Measurements from ENCODE around the gene NRXN3. TPM values are rescaled to one million over a fixed set of nuclear protein-coding genes. Genes with fewer than 3 reads are reported as not detected.
"Not testable (repeated sequence)": the region's sequence is repeated elsewhere in the genome, so short reads cannot be mapped to it uniquely, and the experiment has no call there.

Gene NRXN3
- total RNA-seq, 4 donors from 2014 or later: 4.1 to 11.9 (median 5.8) TPM

- Histone ChIP-seq H3K27me3 (no peaks in the 10 kb centered on the region), H3K4me3 (no peak overlapping the region), H3K36me3 (no peaks in the 10 kb centered on the region), H3K4me1 (no peaks in the 10 kb centered on the region), H3K9me3 (no peaks in the 10 kb centered on the region), H3K27ac (no peak overlapping the region)
- in situ Hi-C loops (cut with MboI; ENCODE audit: low pct_ligation_motif_present in 1 of 4, low pct_unique_long_range_greater_than_20kb in 1 of 4, low sequenced_read_pairs in 3 of 4): no loop called here
- intact Hi-C loops (cut with DNase I; ENCODE audit: low total_unique reads): no loop called here
- TF ChIP-seq EP300 (IDR thresholded peaks at IDR 0.05; ENCODE audit: low read depth) (no peak), POLR2AphosphoS5 (IDR thresholded peaks at IDR 0.05) (no peak), CTCF (IDR thresholded peaks at IDR 0.05) (no peak), POLR2A (IDR thresholded peaks at IDR 0.05) (no peak)
- DNase-seq: no peak
- 33 to 64% methylated on average over 1 to 2 of the region's 2 CpGs for WGBS, 2 donors (ENCODE audit: low coverage in 1 of 2)
These were observed 933.6 kb downstream of the NRXN3 start for GRCh38 chr14:79103764-79104163.

DNA sequence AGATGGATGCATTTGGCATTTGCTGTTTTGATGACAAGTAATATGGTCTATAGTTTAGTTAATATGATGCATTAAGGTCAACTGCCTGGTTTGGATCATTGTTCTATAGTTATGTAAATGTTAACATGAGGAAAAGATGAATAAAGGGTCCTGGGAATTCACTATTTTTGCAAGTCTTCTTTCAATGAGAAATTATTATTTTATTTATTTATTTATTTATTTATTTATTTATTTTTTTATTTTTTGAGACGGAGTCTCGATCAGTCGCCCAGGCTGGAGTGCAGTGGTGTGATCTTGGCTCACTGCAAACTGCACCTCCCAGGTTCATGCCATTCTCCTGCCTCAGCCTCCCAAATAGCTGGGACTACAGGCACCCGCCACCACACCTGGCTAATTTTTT, 940.4 kb downstream of the NRXN3 start:
- H3K4me1 ChIP-seq; H3K4me3 ChIP-seq; H3K9me3 ChIP-seq; intact Hi-C loops (cut with DNase I; ENCODE audit: low total_unique reads); H3K36me3 ChIP-seq; H3K27me3 ChIP-seq; DNase-seq; in situ Hi-C loops (cut with MboI; ENCODE audit: low pct_ligation_motif_present in 1 of 4, low pct_unique_long_range_greater_than_20kb in 1 of 4, low sequenced_read_pairs in 3 of 4): not testable (repeated sequence)
- 46 to 67% methylated on average over 3 to 4 of the region's 4 CpGs for WGBS, 2 donors (ENCODE audit: low coverage in 1 of 2)
- H3K27ac ChIP-seq: peak overlapping the region in 1 of 4 donors; percentile 47

GRCh38 chr14:79111987-79112501, 941.9 kb downstream of the NRXN3 start:
- no peaks in the 10 kb centered on the region for H3K27me3 ChIP-seq

DNA sequence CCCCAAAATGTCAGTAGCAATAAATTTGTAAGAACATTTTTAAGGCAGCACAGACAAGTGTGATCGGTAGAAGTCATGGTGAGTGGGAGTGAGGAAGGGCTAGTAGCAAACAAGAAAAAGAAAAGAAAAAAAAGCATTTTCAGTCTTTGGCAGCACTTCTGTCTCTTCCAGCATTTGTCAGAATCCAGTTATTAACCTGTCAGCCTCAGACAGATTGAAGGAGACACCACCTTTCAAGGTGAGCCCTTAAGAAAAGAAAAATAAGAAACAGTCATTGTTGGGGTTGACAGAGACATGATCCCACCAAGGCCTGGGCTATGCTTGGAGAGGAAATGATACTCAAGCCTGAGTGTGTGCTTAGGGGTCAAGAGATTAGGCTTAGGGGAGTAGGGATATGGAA, 947.4 kb downstream of the NRXN3 start:
- Histone ChIP-seq H3K27me3 (no peaks in the 10 kb centered on the region), H3K36me3 (no peaks in the 10 kb centered on the region), H3K27ac (no peak overlapping the region), H3K4me3 (no peak overlapping the region), H3K9me3 (no peaks in the 10 kb centered on the region), H3K4me1 (peaks cover 0 to under 1% (median 0%) of the 10 kb centered on the region in 4 donors)
- in situ Hi-C loops (cut with MboI; ENCODE audit: low pct_ligation_motif_present in 1 of 4, low pct_unique_long_range_greater_than_20kb in 1 of 4, low sequenced_read_pairs in 3 of 4) (no loop called here), intact Hi-C loops (cut with DNase I; ENCODE audit: low total_unique reads) (no loop called here)
- no peak for DNase-seq
- WGBS, 2 donors (ENCODE audit: low coverage in 1 of 2): 67 to 88% methylated on average over 1 of the region's 1 CpG
- TF ChIP-seq CTCF (IDR thresholded peaks at IDR 0.05) (no peak), EP300 (IDR thresholded peaks at IDR 0.05; ENCODE audit: low read depth) (no peak), POLR2AphosphoS5 (IDR thresholded peaks at IDR 0.05) (no peak), POLR2A (IDR thresholded peaks at IDR 0.05) (no peak)

More at GRCh38 chr14:79111987-79112501, 941.9 kb downstream of the NRXN3 start:
- in situ Hi-C loops (cut with MboI; ENCODE audit: low pct_ligation_motif_present in 1 of 4, low pct_unique_long_range_greater_than_20kb in 1 of 4, low sequenced_read_pairs in 3 of 4) (no loop called here), intact Hi-C loops (cut with DNase I; ENCODE audit: low total_unique reads) (no loop called here)
- Histone ChIP-seq H3K9me3 (no peaks in the 10 kb centered on the region), H3K36me3 (no peaks in the 10 kb centered on the region), H3K27ac (peak overlapping the region in 3 of 4 donors; percentile 39 to 47 (median 46)), H3K4me1 (peaks cover 0 to 4% (median 0%) of the 10 kb centered on the region in 4 donors), H3K4me3 (no peak overlapping the region)
- WGBS, 2 donors (ENCODE audit: low coverage in 1 of 2): 13 to 22% methylated on average over 2 of the region's 2 CpGs
- no peak for DNase-seq
- no peak for TF ChIP-seq POLR2A (IDR thresholded peaks at IDR 0.05)
- no peak for TF ChIP-seq EP300 (IDR thresholded peaks at IDR 0.05; ENCODE audit: low read depth)
- TF ChIP-seq CTCF (IDR thresholded peaks at IDR 0.05): no peak
- TF ChIP-seq POLR2AphosphoS5 (IDR thresholded peaks at IDR 0.05): no peak

GRCh38 chr14:79118291-79118690, 948.1 kb downstream of the NRXN3 start:
- 83% methylated on average over 1 to 2 of the region's 2 CpGs for WGBS, 2 donors (ENCODE audit: low coverage in 1 of 2)
- in situ Hi-C loops (cut with MboI; ENCODE audit: low pct_ligation_motif_present in 1 of 4, low pct_unique_long_range_greater_than_20kb in 1 of 4, low sequenced_read_pairs in 3 of 4): no loop called here
- no peaks in the 10 kb centered on the region for H3K27me3 ChIP-seq
- intact Hi-C loops (cut with DNase I; ENCODE audit: low total_unique reads): no loop called here
- H3K9me3 ChIP-seq: no peaks in the 10 kb centered on the region
- no peaks in the 10 kb centered on the region for H3K4me1 ChIP-seq
- H3K36me3 ChIP-seq: no peaks in the 10 kb centered on the region
- no peak overlapping the region for H3K27ac ChIP-seq
- DNase-seq: no peak
- no peak overlapping the region for H3K4me3 ChIP-seq
- TF ChIP-seq POLR2AphosphoS5 (IDR thresholded peaks at IDR 0.05) (no peak), EP300 (IDR thresholded peaks at IDR 0.05; ENCODE audit: low read depth) (no peak), POLR2A (IDR thresholded peaks at IDR 0.05) (no peak), CTCF (IDR thresholded peaks at IDR 0.05) (no peak)
